ENCODE data around the gene LEPR.

DNA sequence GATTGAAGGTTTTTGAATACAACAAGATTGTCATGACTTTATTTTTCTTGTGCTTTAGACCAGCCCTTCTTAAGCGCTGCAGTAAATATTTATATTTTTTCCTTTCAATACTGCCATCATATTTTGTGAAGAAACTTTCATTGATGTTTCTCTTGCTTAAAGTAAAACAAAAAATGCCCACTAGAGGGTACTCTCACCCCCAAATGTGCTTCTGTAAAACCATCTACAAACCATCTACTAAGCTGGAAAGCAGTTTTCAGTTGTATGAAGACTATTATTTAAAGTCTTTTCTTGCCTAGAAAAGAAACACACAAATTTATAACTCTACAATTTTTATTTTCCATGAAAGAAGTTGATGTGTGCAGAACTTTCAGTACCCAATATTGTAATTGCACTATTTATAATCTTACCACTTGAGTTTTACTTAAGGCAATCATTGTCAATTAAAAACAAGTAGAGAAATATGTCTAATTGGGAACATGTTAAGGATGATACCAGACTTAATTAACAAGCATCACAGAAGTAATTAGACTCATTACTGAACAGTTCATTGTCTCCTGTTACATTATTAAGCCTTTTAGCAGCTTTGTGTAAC is 10.7 kb downstream of the LEPR start:
- TF ChIP-seq, protein P1, sequence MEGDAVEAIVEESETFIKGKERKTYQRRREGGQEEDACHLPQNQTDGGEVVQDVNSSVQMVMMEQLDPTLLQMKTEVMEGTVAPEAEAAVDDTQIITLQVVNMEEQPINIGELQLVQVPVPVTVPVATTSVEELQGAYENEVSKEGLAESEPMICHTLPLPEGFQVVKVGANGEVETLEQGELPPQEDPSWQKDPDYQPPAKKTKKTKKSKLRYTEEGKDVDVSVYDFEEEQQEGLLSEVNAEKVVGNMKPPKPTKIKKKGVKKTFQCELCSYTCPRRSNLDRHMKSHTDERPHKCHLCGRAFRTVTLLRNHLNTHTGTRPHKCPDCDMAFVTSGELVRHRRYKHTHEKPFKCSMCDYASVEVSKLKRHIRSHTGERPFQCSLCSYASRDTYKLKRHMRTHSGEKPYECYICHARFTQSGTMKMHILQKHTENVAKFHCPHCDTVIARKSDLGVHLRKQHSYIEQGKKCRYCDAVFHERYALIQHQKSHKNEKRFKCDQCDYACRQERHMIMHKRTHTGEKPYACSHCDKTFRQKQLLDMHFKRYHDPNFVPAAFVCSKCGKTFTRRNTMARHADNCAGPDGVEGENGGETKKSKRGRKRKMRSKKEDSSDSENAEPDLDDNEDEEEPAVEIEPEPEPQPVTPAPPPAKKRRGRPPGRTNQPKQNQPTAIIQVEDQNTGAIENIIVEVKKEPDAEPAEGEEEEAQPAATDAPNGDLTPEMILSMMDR (IDR thresholded peaks at IDR 0.05; ENCODE audit: extremely low read depth in 1 of 2, insufficient read depth in 1 of 2, low read depth in 1 of 2, low read length in 2 of 2): peak; percentile 35 to 36
- TF ChIP-seq POLR2A (IDR thresholded peaks at IDR 0.05; ENCODE audit: low read depth, low read length) (no peak), EZH2 (IDR thresholded peaks at IDR 0.05; ENCODE audit: borderline replicate concordance, low read depth, low read length, severe bottlenecking) (no peak), POLR2AphosphoS5 (IDR thresholded peaks at IDR 0.05; ENCODE audit: insufficient read depth, low read depth, low read length) (no peak), FOS (IDR thresholded peaks at IDR 0.05; ENCODE audit: borderline replicate concordance, insufficient read depth, low read length) (no peak)
- TF ChIP-seq, protein P2, sequence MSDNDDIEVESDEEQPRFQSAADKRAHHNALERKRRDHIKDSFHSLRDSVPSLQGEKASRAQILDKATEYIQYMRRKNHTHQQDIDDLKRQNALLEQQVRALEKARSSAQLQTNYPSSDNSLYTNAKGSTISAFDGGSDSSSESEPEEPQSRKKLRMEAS (IDR thresholded peaks at IDR 0.05; ENCODE audit: insufficient read depth, insufficient read length): no peak
